Stimulated activated CD4-positive, alpha-beta T cell treated with anti-CD3 and anti-CD28 coated beads, Interleukin-1b, Interleukin-23, amount 100 ng/mL, for 48 hours (primary cell): ENCODE measurements around the gene ELOB.
"Not testable (repeated sequence)": the region's sequence is repeated elsewhere in the genome, so short reads cannot be mapped to it uniquely, and the experiment has no call there.

Source experiments
- DNase-seq: peaks from one replicate; pipeline ENCODE4 v3.0.0-alpha.2; 2020

Gene ELOB

DNA sequence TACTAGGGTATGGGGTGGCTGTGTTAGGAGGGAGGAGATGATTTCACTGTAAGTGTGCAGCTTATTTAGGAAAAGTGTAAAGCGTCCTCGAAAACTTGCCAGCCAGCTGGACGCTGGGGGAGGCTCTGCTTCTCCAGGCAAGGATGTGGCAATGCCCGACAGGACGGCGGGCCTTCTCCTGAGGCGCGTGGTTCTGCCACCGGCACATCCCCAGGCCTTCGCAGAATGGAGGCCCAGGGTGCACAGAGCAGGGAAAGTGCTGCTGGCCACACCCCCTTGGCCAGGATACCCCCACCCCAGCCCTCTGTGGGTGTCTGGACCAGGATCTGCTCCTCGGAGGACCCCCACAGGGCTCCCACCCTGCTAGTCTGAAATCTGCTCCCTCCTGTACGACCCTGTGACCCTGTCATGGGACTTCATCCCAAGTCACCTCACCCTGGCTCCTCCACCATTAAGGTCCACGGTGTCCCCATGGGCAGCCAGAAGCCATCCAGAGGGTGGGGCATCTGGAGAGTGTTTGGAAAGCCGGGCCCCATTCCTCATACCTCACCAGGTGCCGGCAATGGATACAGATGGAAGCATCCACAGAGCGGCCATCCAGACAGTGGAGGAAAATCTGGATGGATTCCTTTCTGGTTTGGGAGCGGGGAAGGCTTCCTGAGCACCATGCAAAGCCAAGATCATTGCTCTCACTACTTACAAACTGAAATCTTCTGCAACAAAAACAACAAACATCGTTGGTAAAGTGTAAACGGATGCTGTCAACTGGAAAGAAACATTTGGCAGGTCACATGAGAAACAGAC, 33.9 kb downstream of the ELOB start:
- DNase-seq = no peak

- DNase-seq = no peak
Observed at GRCh38 chr16:2742323-2743006, 34.6 kb downstream of the ELOB start.

- no peak for DNase-seq
Observed at GRCh38 chr16:2741168-2741567, 35.9 kb downstream of the ELOB start.

DNA sequence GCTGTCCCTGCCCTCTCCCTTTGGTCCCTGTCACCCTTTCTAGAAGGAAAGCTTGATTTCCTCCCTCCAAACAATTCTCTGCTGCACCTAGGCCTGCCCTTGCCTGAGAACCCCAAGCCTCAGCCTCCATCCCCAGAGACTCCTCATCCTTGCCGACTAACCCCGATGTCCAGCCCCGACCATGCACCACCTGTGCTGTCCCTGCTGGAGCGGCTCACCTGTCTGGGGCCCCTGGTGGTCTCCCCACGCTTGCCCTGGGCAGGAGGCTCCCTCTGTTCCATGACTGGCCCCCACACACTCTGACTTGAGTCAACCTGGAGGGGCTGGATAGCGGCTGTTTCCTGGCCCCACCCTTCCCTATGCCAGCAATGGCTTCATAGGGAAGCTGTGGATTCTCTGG, 36.6 kb downstream of the ELOB start:
- no peak for DNase-seq

- no peak for DNase-seq
Observed at GRCh38 chr16:2739625-2740430, 37.3 kb downstream of the ELOB start.

GRCh38 chr16:2738615-2739014, 38.5 kb downstream of the ELOB start:
- no peak for DNase-seq

- DNase-seq = no peak
Observed at GRCh38 chr16:2737895-2738418, 39.1 kb downstream of the ELOB start.

GRCh38 chr16:2737238-2737605, 39.9 kb downstream of the ELOB start:
- DNase-seq = no peak

DNA sequence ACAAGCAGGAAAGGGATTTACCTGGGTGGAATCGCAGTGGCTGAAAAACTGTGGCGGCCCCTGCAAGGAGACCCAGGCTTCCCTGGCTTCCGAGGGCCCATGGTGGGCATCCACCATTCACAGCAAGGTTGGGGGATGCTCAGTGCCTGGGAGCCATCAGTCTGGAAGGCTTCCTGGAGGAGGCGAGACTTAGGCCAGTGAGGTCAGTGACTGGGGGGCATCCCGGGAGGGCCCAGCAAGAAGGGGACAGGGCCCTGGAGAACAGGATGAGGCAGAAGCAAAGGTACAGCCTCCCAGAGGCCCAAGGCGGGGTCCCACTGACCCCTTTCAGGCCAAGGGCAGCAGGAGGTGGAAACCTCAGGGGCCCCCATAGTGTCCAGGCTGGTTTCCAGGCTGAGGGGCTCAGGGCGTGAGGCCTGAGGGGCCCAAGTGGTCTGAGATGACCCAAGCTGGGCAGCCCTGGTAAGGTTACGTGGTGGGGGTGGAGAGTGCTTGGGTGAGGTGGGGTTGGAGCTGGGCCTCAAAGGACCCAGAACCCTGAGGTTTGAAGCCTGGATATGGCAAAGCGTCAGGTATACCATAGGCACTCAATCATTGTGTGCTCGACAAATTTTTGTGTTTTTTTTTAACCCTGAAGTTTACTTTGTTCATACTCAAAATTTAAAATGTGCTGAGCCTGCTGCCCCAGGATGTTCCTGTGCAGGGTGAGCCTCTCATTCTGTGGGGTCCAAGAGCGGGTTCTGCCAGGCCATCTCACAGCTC, 40.4 kb downstream of the ELOB start:
- no peak for DNase-seq

DNA sequence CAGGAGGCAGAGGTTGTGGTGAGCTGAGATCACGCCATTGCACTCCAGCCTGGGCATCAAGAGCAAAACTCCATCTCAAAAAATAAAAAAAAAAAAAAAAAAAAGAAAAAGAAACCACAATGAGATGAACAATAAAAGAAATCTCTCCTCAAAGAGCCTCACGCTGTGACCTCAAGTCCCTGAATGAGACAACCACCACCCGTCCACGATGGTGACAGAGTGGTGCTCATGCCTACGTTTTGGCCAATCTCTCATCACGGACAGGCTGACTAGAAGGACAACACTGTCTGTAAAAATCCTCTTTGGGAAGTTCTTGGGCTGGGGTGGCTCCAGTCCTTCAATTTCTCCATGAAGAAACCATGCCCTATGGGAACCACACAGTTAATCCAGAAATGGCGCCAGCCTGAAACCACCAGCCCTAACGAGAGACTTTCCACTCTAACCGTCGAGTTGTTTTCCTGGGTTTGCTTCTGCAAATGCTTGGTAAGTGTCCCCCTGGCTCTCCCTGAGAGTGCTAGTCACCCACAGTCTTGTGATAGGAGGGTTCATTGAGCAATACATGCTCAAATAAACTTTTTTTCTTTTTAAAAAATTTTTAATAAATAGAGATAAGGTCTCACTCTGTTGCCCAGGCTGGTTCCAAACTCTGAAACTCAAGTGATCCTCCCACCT, 42.1 kb downstream of the ELOB start:
- DNase-seq = no peak

DNA sequence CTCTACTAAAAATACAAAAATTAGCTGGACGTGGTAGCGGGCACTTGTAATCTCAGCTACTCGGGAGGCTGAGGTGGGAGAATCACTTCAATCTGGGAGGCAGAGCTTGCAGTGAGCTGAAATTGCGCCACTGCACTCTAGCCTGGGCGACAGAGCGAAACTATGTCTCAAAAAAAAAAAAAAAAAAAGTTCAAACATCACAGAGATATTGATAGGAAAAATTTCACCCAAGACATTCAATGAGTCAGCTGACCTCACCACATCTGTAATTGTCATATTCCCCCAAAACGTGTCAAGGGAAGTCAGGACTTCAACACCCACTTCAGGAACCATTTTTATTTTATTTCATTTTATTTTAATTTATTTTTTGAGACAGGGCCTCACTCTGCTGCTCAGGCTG, 49.0 kb downstream of the ELOB start:
- DNase-seq = no peak

GRCh38 chr16:2726923-2727322, 50.2 kb downstream of the ELOB start:
- DNase-seq = no peak

GRCh38 chr16:2724816-2725348, 52.2 kb downstream of the ELOB start:
- no peak for DNase-seq

GRCh38 chr16:2724088-2724676, 52.9 kb downstream of the ELOB start:
- no peak for DNase-seq

DNA sequence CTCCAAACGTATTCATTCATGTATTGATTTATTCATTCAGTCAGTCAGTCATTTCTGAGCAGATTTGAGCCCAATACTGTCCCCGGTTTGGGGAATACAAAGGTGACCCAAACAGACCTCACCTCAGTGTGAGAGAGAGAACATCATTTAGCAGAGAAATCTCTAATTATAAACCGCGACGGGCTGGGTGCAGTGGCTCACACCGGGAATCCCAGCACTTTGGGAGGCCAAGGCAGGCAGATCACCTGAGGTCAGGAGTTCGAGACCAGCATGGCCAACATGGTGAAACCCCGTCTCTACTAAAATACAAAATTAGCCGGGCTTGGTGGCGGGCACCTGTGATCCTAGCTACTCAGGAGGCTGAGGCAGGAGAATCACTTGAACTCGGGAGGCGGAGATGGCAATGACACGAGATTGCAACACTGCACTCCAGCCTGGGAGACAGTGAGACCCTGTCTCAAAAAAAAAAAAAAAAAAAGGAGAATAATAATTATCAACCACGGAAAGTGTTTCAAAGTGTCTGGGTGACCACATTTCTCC, 55.4 kb downstream of the ELOB start:
- not testable (repeated sequence) for DNase-seq
